Testis (tissue), 2 donors: ENCODE results near the gene IL20RA.

Experiments
- CTCF ChIP-seq, 3 experiments: fragments of 450-650 bp in 2 of 3; fragments of 200-600 bp in 1 of 3; sonication (generic) in 1 of 3; IDR thresholded peaks; one replicate each; pipeline ENCODE4 v1.5.1; 2016 to 2019; ENCODE audit warnings: antibody characterized with exemption in 3 of 3, mild to moderate bottlenecking in 2 of 3, moderate library complexity in 1 of 3
- POLR2A ChIP-seq: fragments of 450-650 bp; IDR thresholded peaks from one replicate; pipeline ENCODE4 v1.6.1; 2017; ENCODE audit warnings: antibody characterized with exemption, mild to moderate bottlenecking, moderate library complexity

DNA sequence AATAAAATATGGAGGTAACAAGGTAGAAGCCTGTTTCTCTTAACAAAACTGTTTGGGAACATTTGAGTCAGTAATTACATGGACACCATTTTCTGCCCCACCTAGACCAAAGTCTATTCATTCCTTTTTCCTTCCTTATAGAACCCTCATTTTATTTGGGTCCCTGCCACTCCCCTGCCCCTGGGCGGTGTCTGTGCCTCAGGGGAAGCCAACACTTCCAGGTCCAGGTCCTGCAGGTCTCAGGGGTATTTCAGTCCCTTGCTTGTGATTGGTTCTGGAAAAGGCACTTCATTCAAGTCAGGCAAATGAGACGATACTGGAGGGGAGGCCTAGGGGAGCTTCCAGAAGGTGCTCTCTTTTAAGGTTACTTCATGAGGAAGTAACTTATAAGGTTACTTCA lies 80.4 kb downstream of the IL20RA start:
- TF ChIP-seq CTCF (IDR thresholded peaks at IDR 0.05): no peak
- no peak for TF ChIP-seq POLR2A
